WTC11 (cell line): ENCODE data around the gene CADM1. TPM values are rescaled to one million over a fixed set of nuclear protein-coding genes. Genes with fewer than 3 reads are reported as not detected.

ENCODE experiments used
- ATAC-seq: fragments of 200-7000 bp; cut with Tn5 transposase; 2 replicates; pipeline ENCODE4 v1.10.0; 2021; ENCODE audit warnings: mild to moderate bottlenecking, moderate library complexity
- CTCF ChIA-PET: fragments of 300-600 bp; sonication (Branson Sonifier 250); formaldehyde crosslinking; loops from one replicate; lab custom pipeline; 2021; ENCODE audit warnings: antibody characterized with exemption; lab: Charles Lee
- POLR2A ChIA-PET: fragments of 350-600 bp; sonication (Branson Sonifier 250); formaldehyde crosslinking; loops from one replicate; lab custom pipeline; 2021; ENCODE audit warnings: antibody characterized with exemption; lab: Charles Lee
- DNase-seq: peaks from one replicate; pipeline ENCODE4 v3.0.0; 2021; ENCODE audit warnings: low spot score
- H3K27ac Mint-ChIP-seq: 2 replicates; pipeline ENCODE4 v1.8.0; 2021; ENCODE audit warnings: mixed read lengths
- H3K27me3 Mint-ChIP-seq: 2 replicates; pipeline ENCODE4 v1.8.0; 2021; ENCODE audit warnings: low read depth, mild to moderate bottlenecking, moderate library complexity, mixed read lengths
- H3K36me3 Mint-ChIP-seq: 2 replicates; pipeline ENCODE4 v1.8.0; 2021; ENCODE audit warnings: mixed read lengths
- H3K4me1 Mint-ChIP-seq: 2 replicates; pipeline ENCODE4 v1.8.0; 2022; ENCODE audit warnings: mixed read lengths
- H3K4me3 Mint-ChIP-seq: 2 replicates; pipeline ENCODE4 v1.8.0; 2021; ENCODE audit warnings: mild to moderate bottlenecking, moderate library complexity, mixed read lengths
- H3K9me3 Mint-ChIP-seq: 2 replicates; pipeline ENCODE4 v1.8.0; 2021; ENCODE audit warnings: mixed read lengths
- ATF6 ChIP-seq: sonication (generic); formaldehyde crosslinking; IDR thresholded peaks from 2 replicates; pipeline ENCODE4 v1.8.1; 2023; ENCODE audit warnings: mild to moderate bottlenecking, missing genetic modification reagents
- CREB1 ChIP-seq: sonication (generic); formaldehyde crosslinking; IDR thresholded peaks from 2 replicates; pipeline ENCODE4 v1.8.0; 2023; ENCODE audit warnings: mild to moderate bottlenecking, missing genetic modification reagents
- CREM ChIP-seq: sonication (generic); formaldehyde crosslinking; IDR thresholded peaks from 2 replicates; pipeline ENCODE4 v1.8.1; 2022; ENCODE audit warnings: mild to moderate bottlenecking, missing genetic modification reagents, moderate library complexity
- E2F4 ChIP-seq: sonication (generic); formaldehyde crosslinking; IDR thresholded peaks from 2 replicates; pipeline ENCODE4 v1.8.1; 2022; ENCODE audit warnings: low read depth, mild to moderate bottlenecking, moderate library complexity, missing genetic modification reagents, borderline replicate concordance
- ELF4 ChIP-seq: sonication (generic); formaldehyde crosslinking; IDR thresholded peaks from 2 replicates; pipeline ENCODE4 v1.8.1; 2022; ENCODE audit warnings: low read depth, mild to moderate bottlenecking, moderate library complexity, missing genetic modification reagents
- ERG ChIP-seq: fragments of 250-450 bp; sonication (Bioruptor Pico); IDR thresholded peaks from 2 replicates; pipeline ENCODE4 v1.8.0; 2021; ENCODE audit warnings: mild to moderate bottlenecking
- FOXJ3 ChIP-seq: sonication (generic); formaldehyde crosslinking; IDR thresholded peaks from 2 replicates; pipeline ENCODE4 v1.9.0; 2021; ENCODE audit warnings: missing genetic modification reagents, mild to moderate bottlenecking, borderline replicate concordance
- FOXK1 ChIP-seq: sonication (generic); formaldehyde crosslinking; IDR thresholded peaks from 2 replicates; pipeline ENCODE4 v1.8.0; 2022; ENCODE audit warnings: mild to moderate bottlenecking, moderate library complexity, missing genetic modification reagents
- FOXP4 ChIP-seq: sonication (generic); formaldehyde crosslinking; IDR thresholded peaks from 2 replicates; pipeline ENCODE4 v1.8.0; 2022; ENCODE audit warnings: mild to moderate bottlenecking, missing genetic modification reagents
- GABPB1 ChIP-seq: sonication (generic); formaldehyde crosslinking; IDR thresholded peaks from 2 replicates; pipeline ENCODE4 v1.8.1; 2023; ENCODE audit warnings: mild to moderate bottlenecking, missing genetic modification reagents
- MXD4 ChIP-seq: fragments of 250-450 bp; sonication (Bioruptor Pico); IDR thresholded peaks from 2 replicates; pipeline ENCODE4 v1.8.0; 2021; ENCODE audit warnings: mild to moderate bottlenecking, moderate library complexity, borderline replicate concordance
- NFATC4 ChIP-seq: fragments of 250-450 bp; sonication (Bioruptor Pico); IDR thresholded peaks from 2 replicates; pipeline ENCODE4 v1.9.0; 2021; ENCODE audit warnings: mild to moderate bottlenecking
- NFE2L1 ChIP-seq: sonication (generic); formaldehyde crosslinking; IDR thresholded peaks from 2 replicates; pipeline ENCODE4 v1.8.1; 2023; ENCODE audit warnings: missing genetic modification reagents
- NFYB ChIP-seq: sonication (generic); formaldehyde crosslinking; conservative IDR thresholded peaks from 2 replicates; pipeline ENCODE4 v1.8.0; 2022; ENCODE audit warnings: low read depth, missing genetic modification reagents
- PREB ChIP-seq: sonication (generic); formaldehyde crosslinking; IDR thresholded peaks from 2 replicates; pipeline ENCODE4 v1.8.1; 2022; ENCODE audit warnings: mild to moderate bottlenecking, missing genetic modification reagents, moderate library complexity, borderline replicate concordance
- RELA ChIP-seq: sonication (generic); formaldehyde crosslinking; IDR thresholded peaks from 2 replicates; pipeline ENCODE4 v1.8.1; 2022; ENCODE audit warnings: missing genetic modification reagents, mild to moderate bottlenecking, borderline replicate concordance
- RORB ChIP-seq: fragments of 250-450 bp; sonication (Bioruptor Pico); IDR thresholded peaks from 2 replicates; pipeline ENCODE4 v1.9.0; 2021; ENCODE audit warnings: mild to moderate bottlenecking
- SOX15 ChIP-seq: fragments of 250-450 bp; sonication (Bioruptor Pico); IDR thresholded peaks from 2 replicates; pipeline ENCODE4 v1.9.0; 2021; ENCODE audit warnings: mild to moderate bottlenecking
- USF1 ChIP-seq: sonication (generic); formaldehyde crosslinking; IDR thresholded peaks from 2 replicates; pipeline ENCODE4 v1.8.0; 2022; ENCODE audit warnings: mild to moderate bottlenecking, missing genetic modification reagents
- ZNF263 ChIP-seq: sonication (generic); formaldehyde crosslinking; IDR thresholded peaks from 2 replicates; pipeline ENCODE4 v1.8.1; 2022; ENCODE audit warnings: low read depth, mild to moderate bottlenecking, moderate library complexity, missing genetic modification reagents
- ZNF416 ChIP-seq: fragments of 250-450 bp; sonication (Bioruptor Pico); IDR thresholded peaks from 2 replicates; pipeline ENCODE4 v1.9.0; 2021; ENCODE audit warnings: mild to moderate bottlenecking, inconsistent platforms
- total RNA-seq: library from RNA; stranded (reverse); gene quantifications from 3 replicates; pipeline ENCODE4 v1.2.3, GENCODE V29; 2021

The CADM1 gene
- total RNA-seq, 1 experiment from 2014 or later: 26.8 TPM

GRCh38 chr11:115284773-115285172 is 219.4 kb downstream of the CADM1 start:
- no peak for TF ChIP-seq E2F4 (CRISPR knock-in tag)
- no peak for TF ChIP-seq ZNF416 (CRISPR knock-in tag)
- TF ChIP-seq ELF4 (CRISPR knock-in tag): no peak
- TF ChIP-seq MXD4 (CRISPR knock-in tag): no peak
- H3K9me3 Mint-ChIP-seq: no peaks in the 10 kb centered on the region
- no peak overlapping the region for H3K27ac Mint-ChIP-seq
- DNase-seq (no peak), ATAC-seq (no peak)
- POLR2A ChIA-PET: no interaction called here
- H3K4me3 Mint-ChIP-seq: no peak overlapping the region
- CTCF ChIA-PET: no interaction called here
- H3K27me3 Mint-ChIP-seq: no peaks in the 10 kb centered on the region; the same call in 1 of the 2 replicates
- no peaks in the 10 kb centered on the region for H3K36me3 Mint-ChIP-seq
- H3K4me1 Mint-ChIP-seq: peaks cover 5% of the 10 kb centered on the region; the same call in 1 of the 2 replicates

- Mint-ChIP-seq H3K9me3 (no peaks in the 10 kb centered on the region), H3K36me3 (no peaks in the 10 kb centered on the region), H3K27me3 (no peaks in the 10 kb centered on the region), H3K4me3 (no peak overlapping the region), H3K4me1 (peaks cover 4% of the 10 kb centered on the region; the same call in 1 of the 2 replicates), H3K27ac (no peak overlapping the region)
- ATAC-seq (no peak), DNase-seq (no peak)
- ChIA-PET CTCF (no interaction called here), POLR2A (no interaction called here)
- TF ChIP-seq NFYB (CRISPR knock-in tag): no peak
- no peak for TF ChIP-seq FOXP4 (CRISPR knock-in tag)
- no peak for TF ChIP-seq USF1 (CRISPR knock-in tag)
Measured at GRCh38 chr11:115282923-115283322, 221.3 kb downstream of the CADM1 start.

GRCh38 chr11:115280775-115281174 is 223.4 kb downstream of the CADM1 start:
- no peak for ATAC-seq
- Mint-ChIP-seq H3K27ac (no peak overlapping the region), H3K4me1 (peaks cover 9% of the 10 kb centered on the region), H3K9me3 (no peaks in the 10 kb centered on the region), H3K4me3 (no peak overlapping the region), H3K27me3 (no peaks in the 10 kb centered on the region), H3K36me3 (no peaks in the 10 kb centered on the region)
- CTCF ChIA-PET: no interaction called here
- no peak for DNase-seq
- POLR2A ChIA-PET: no interaction called here
- TF ChIP-seq NFE2L1 (CRISPR knock-in tag) (no peak), NFATC4 (CRISPR knock-in tag) (no peak), GABPB1 (CRISPR knock-in tag) (no peak), ERG (CRISPR knock-in tag) (no peak), NFYB (CRISPR knock-in tag) (no peak), FOXP4 (CRISPR knock-in tag) (no peak), SOX15 (no peak), RELA (CRISPR knock-in tag) (no peak), ATF6 (CRISPR knock-in tag) (no peak), RORB (no peak), ZNF263 (CRISPR knock-in tag) (no peak), PREB (CRISPR knock-in tag) (no peak), CREM (CRISPR knock-in tag) (no peak), FOXK1 (CRISPR knock-in tag) (no peak), FOXJ3 (CRISPR knock-in tag) (no peak), CREB1 (no peak)
